ENCODE results near the gene SYNGAP1. TPM values are rescaled to one million over a fixed set of nuclear protein-coding genes. Genes with fewer than 3 reads are reported as not detected.
"Not testable (repeated sequence)": the region's sequence is repeated elsewhere in the genome, so short reads cannot be mapped to it uniquely, and the experiment has no call there.

Gene SYNGAP1
- polyA plus RNA-seq, 1 donor = 28.1 TPM

GRCh38 chr6:33469661-33470060 is 49.8 kb downstream of the SYNGAP1 start:
- DNase-seq (ENCODE audit: low read depth) = no peak

GRCh38 chr6:33477864-33478263 is 58.0 kb downstream of the SYNGAP1 start:
- no peak for DNase-seq (ENCODE audit: low read depth)

- no peak for DNase-seq (ENCODE audit: low read depth)
These were observed 61.3 kb downstream of the SYNGAP1 start for GRCh38 chr6:33481192-33481591.

- DNase-seq (ENCODE audit: low read depth) = not testable (repeated sequence)
These were observed 62.8 kb downstream of the SYNGAP1 start for GRCh38 chr6:33482620-33483019.

GRCh38 chr6:33483678-33484077 is 63.8 kb downstream of the SYNGAP1 start:
- no peak for DNase-seq (ENCODE audit: low read depth)

- not testable (repeated sequence) for DNase-seq (ENCODE audit: low read depth)
These were observed 64.9 kb downstream of the SYNGAP1 start for GRCh38 chr6:33484673-33485262.

GRCh38 chr6:33485680-33486079 is 65.8 kb downstream of the SYNGAP1 start:
- DNase-seq (ENCODE audit: low read depth) = not testable (repeated sequence)

GRCh38 chr6:33488339-33488738 is 68.5 kb downstream of the SYNGAP1 start:
- no peak for DNase-seq (ENCODE audit: low read depth)

GRCh38 chr6:33490198-33490597 is 70.3 kb downstream of the SYNGAP1 start:
- DNase-seq (ENCODE audit: low read depth) = no peak

GRCh38 chr6:33490621-33491020 is 70.8 kb downstream of the SYNGAP1 start:
- DNase-seq (ENCODE audit: low read depth) = no peak

GRCh38 chr6:33492093-33492492 is 72.2 kb downstream of the SYNGAP1 start:
- no peak for DNase-seq (ENCODE audit: low read depth)

GRCh38 chr6:33497157-33497556 is 77.3 kb downstream of the SYNGAP1 start:
- no peak for DNase-seq (ENCODE audit: low read depth)

- no peak for DNase-seq (ENCODE audit: low read depth)
These were observed 82.6 kb downstream of the SYNGAP1 start for GRCh38 chr6:33502486-33502885.

GRCh38 chr6:33504486-33504885 is 84.6 kb downstream of the SYNGAP1 start:
- no peak for DNase-seq (ENCODE audit: low read depth)

Other genes with a start within 250 kb of the SYNGAP1 start
- 41.7 TPM for gene COL11A2, start 227.6 kb upstream of the SYNGAP1 start, polyA plus RNA-seq (ENCODE audit: insufficient read length)
- gene RXRB, start 219.4 kb upstream of the SYNGAP1 start, polyA plus RNA-seq (ENCODE audit: insufficient read length) = 40.7 TPM
- gene SLC39A7, start 219.2 kb upstream of the SYNGAP1 start, polyA plus RNA-seq (ENCODE audit: insufficient read length) = 75.0 TPM
- gene HSD17B8, start 215.4 kb upstream of the SYNGAP1 start, polyA plus RNA-seq (ENCODE audit: insufficient read length) = 11.6 TPM
- 29.4 TPM for gene RING1, start 211.6 kb upstream of the SYNGAP1 start, polyA plus RNA-seq (ENCODE audit: insufficient read length)
- 45.3 TPM for gene VPS52, start 148.2 kb upstream of the SYNGAP1 start, polyA plus RNA-seq (ENCODE audit: insufficient read length)
- gene RPS18, start 148.0 kb upstream of the SYNGAP1 start, polyA plus RNA-seq (ENCODE audit: insufficient read length) = 4,951 TPM
- gene B3GALT4, start 142.9 kb upstream of the SYNGAP1 start, polyA plus RNA-seq (ENCODE audit: insufficient read length) = 1.6 TPM
- gene WDR46, start 130.8 kb upstream of the SYNGAP1 start, polyA plus RNA-seq (ENCODE audit: insufficient read length) = 52.7 TPM
- gene PFDN6, start 130.5 kb upstream of the SYNGAP1 start, polyA plus RNA-seq (ENCODE audit: insufficient read length) = 43.7 TPM
- gene RGL2, start 121.1 kb upstream of the SYNGAP1 start, polyA plus RNA-seq (ENCODE audit: insufficient read length) = 54.4 TPM
- 20.3 TPM for gene TAPBP, start 106.0 kb upstream of the SYNGAP1 start, polyA plus RNA-seq (ENCODE audit: insufficient read length)
- 13.4 TPM for gene ZBTB22, start 102.3 kb upstream of the SYNGAP1 start, polyA plus RNA-seq (ENCODE audit: insufficient read length)
- 29.5 TPM for gene DAXX, start 97.1 kb upstream of the SYNGAP1 start, polyA plus RNA-seq (ENCODE audit: insufficient read length)
- gene KIFC1, start 28.2 kb upstream of the SYNGAP1 start, polyA plus RNA-seq (ENCODE audit: insufficient read length) = 18.0 TPM
- gene PHF1, start 9.1 kb upstream of the SYNGAP1 start, polyA plus RNA-seq (ENCODE audit: insufficient read length) = 48.4 TPM
- 123 TPM for gene CUTA, start 2.0 kb upstream of the SYNGAP1 start, polyA plus RNA-seq (ENCODE audit: insufficient read length)
- 5.8 TPM for gene ZBTB9, start 34.5 kb downstream of the SYNGAP1 start, polyA plus RNA-seq (ENCODE audit: insufficient read length)
- gene BAK1, start 160.2 kb downstream of the SYNGAP1 start, polyA plus RNA-seq (ENCODE audit: insufficient read length) = 17.9 TPM
- gene ITPR3, start 201.3 kb downstream of the SYNGAP1 start, polyA plus RNA-seq (ENCODE audit: insufficient read length) = 6.8 TPM

Data from forelimb muscle (tissue), 1 donor.